SK-N-SH treated with all-trans-retinoic acid at 6 μM for 48 hours (cell line): ENCODE measurements around the gene MYOCD.

Source experiments
- ATAC-seq: fragments of 200-7000 bp; cut with Tn5 transposase; 3 replicates; pipeline ENCODE4 v1.9.1; 2020; ENCODE audit warnings: mild to moderate bottlenecking, moderate library complexity
- ARNTL ChIP-seq: fragments of 450-650 bp; formaldehyde crosslinking; IDR thresholded peaks from 2 replicates; pipeline ENCODE4 v1.5.0; 2020; ENCODE audit warnings: low read depth, mild to moderate bottlenecking, moderate library complexity, borderline replicate concordance
- BACH2 ChIP-seq: fragments of 250-450 bp; sonication (Bioruptor Pico); IDR thresholded peaks from 2 replicates; pipeline ENCODE4 v1.9.0; 2021; ENCODE audit warnings: mild to moderate bottlenecking, borderline replicate concordance
- CREB5 ChIP-seq: fragments of 250-450 bp; sonication (Bioruptor Pico); IDR thresholded peaks from 2 replicates; pipeline ENCODE4 v1.5.1; 2020; ENCODE audit warnings: low read depth, mild to moderate bottlenecking, moderate library complexity
- CSDC2 ChIP-seq: fragments of 250-450 bp; sonication (Bioruptor Pico); IDR thresholded peaks from 2 replicates; pipeline ENCODE4 v1.5.0; 2020; ENCODE audit warnings: mild to moderate bottlenecking, moderate library complexity
- CSRNP3 ChIP-seq: fragments of 250-450 bp; sonication (Bioruptor Pico); IDR thresholded peaks from 2 replicates; pipeline ENCODE4 v1.5.1; 2021; ENCODE audit warnings: mild to moderate bottlenecking, moderate library complexity
- ESRRG ChIP-seq: fragments of 250-450 bp; sonication (Bioruptor Pico); IDR thresholded peaks from 2 replicates; pipeline ENCODE4 v1.6.1; 2021; ENCODE audit warnings: mild to moderate bottlenecking
- GLIS3 ChIP-seq: fragments of 250-450 bp; sonication (Bioruptor Pico); IDR thresholded peaks from 2 replicates; pipeline ENCODE4 v1.5.0; 2020; ENCODE audit warnings: mild to moderate bottlenecking, moderate library complexity
- ISL1 ChIP-seq: fragments of 250-450 bp; sonication (Bioruptor Pico); IDR thresholded peaks from 2 replicates; pipeline ENCODE4 v2.1.2; 2022; ENCODE audit warnings: mild to moderate bottlenecking, moderate library complexity
- OSR1 ChIP-seq: fragments of 250-450 bp; sonication (Bioruptor Pico); IDR thresholded peaks from 2 replicates; pipeline ENCODE4 v1.8.0; 2022; ENCODE audit warnings: moderate library complexity, mild to moderate bottlenecking, inconsistent platforms
- PATZ1 ChIP-seq: fragments of 250-450 bp; sonication (Bioruptor Pico); IDR thresholded peaks from 2 replicates; pipeline ENCODE4 v1.8.0; 2020; ENCODE audit warnings: mild to moderate bottlenecking, moderate library complexity, borderline replicate concordance
- POU6F1 ChIP-seq: fragments of 250-450 bp; sonication (Bioruptor Pico); IDR thresholded peaks from 2 replicates; pipeline ENCODE4 v1.8.0; 2021; ENCODE audit warnings: low read depth, mild to moderate bottlenecking, moderate library complexity, borderline replicate concordance
- PPARA ChIP-seq: fragments of 250-450 bp; sonication (Bioruptor Pico); IDR thresholded peaks from 2 replicates; pipeline ENCODE4 v1.5.0; 2020; ENCODE audit warnings: mild to moderate bottlenecking, borderline replicate concordance
- SNAI2 ChIP-seq: fragments of 250-450 bp; sonication (Bioruptor Pico); IDR thresholded peaks from 2 replicates; pipeline ENCODE4 v1.5.0; 2020; ENCODE audit warnings: mild to moderate bottlenecking, moderate library complexity
- TCF4 ChIP-seq: fragments of 250-450 bp; sonication (Bioruptor Pico); IDR thresholded peaks from 2 replicates; pipeline ENCODE4 v1.8.0; 2021; ENCODE audit warnings: mild to moderate bottlenecking, moderate library complexity, borderline replicate concordance
- TOX ChIP-seq: fragments of 250-450 bp; sonication (Bioruptor Pico); IDR thresholded peaks from 2 replicates; pipeline ENCODE4 v1.8.0; 2021; ENCODE audit warnings: mild to moderate bottlenecking, moderate library complexity, borderline replicate concordance
- TSHZ2 ChIP-seq: fragments of 250-450 bp; sonication (Bioruptor Pico); IDR thresholded peaks from 2 replicates; pipeline ENCODE4 v1.5.0; 2020; ENCODE audit warnings: mild to moderate bottlenecking, moderate library complexity
- ZC3H10 ChIP-seq: fragments of 250-450 bp; sonication (Bioruptor Pico); IDR thresholded peaks from 2 replicates; pipeline ENCODE4 v1.5.1; 2021; ENCODE audit warnings: mild to moderate bottlenecking, moderate library complexity
- ZFP3 ChIP-seq: fragments of 250-450 bp; sonication (Bioruptor Pico); IDR thresholded peaks from 2 replicates; pipeline ENCODE4 v1.5.0; 2020; ENCODE audit warnings: mild to moderate bottlenecking, moderate library complexity
- ZNF565 ChIP-seq: fragments of 450-650 bp; formaldehyde crosslinking; conservative IDR thresholded peaks from 2 replicates; pipeline ENCODE4 v1.5.0; 2020; ENCODE audit warnings: low read depth, mild to moderate bottlenecking, moderate library complexity
- ZNF70 ChIP-seq: fragments of 450-650 bp; formaldehyde crosslinking; IDR thresholded peaks from 2 replicates; pipeline ENCODE4 v1.5.0; 2020; ENCODE audit warnings: mild to moderate bottlenecking, moderate library complexity
- ZNF8 ChIP-seq: fragments of 450-650 bp; formaldehyde crosslinking; IDR thresholded peaks from 2 replicates; pipeline ENCODE4 v1.5.0; 2020; ENCODE audit warnings: mild to moderate bottlenecking, moderate library complexity

Gene MYOCD

GRCh38 chr17:12623220-12623848 is 42.4 kb upstream of the MYOCD start:
- TF ChIP-seq BACH2 (CRISPR knock-in tag) (no peak), CSRNP3 (no peak), GLIS3 (CRISPR knock-in tag) (no peak), ESRRG (CRISPR knock-in tag) (no peak), OSR1 (no peak), ARNTL (CRISPR knock-in tag) (no peak), TSHZ2 (no peak), ISL1 (CRISPR knock-in tag) (no peak), ZC3H10 (CRISPR knock-in tag) (no peak), ZNF565 (CRISPR knock-in tag) (no peak), CSDC2 (CRISPR knock-in tag) (no peak), POU6F1 (CRISPR knock-in tag) (no peak), SNAI2 (no peak), TCF4 (CRISPR knock-in tag) (no peak), PPARA (no peak), ZFP3 (CRISPR knock-in tag) (no peak), ZNF8 (CRISPR knock-in tag) (no peak), PATZ1 (CRISPR knock-in tag) (no peak), TOX (CRISPR knock-in tag) (no peak), ZNF70 (CRISPR knock-in tag) (no peak)
- ATAC-seq = no peak

- TF ChIP-seq POU6F1 (CRISPR knock-in tag) = no peak
- no peak for TF ChIP-seq GLIS3 (CRISPR knock-in tag)
- TF ChIP-seq TCF4 (CRISPR knock-in tag) = no peak
- TF ChIP-seq ZC3H10 (CRISPR knock-in tag) = no peak
- TF ChIP-seq PPARA = no peak
- TF ChIP-seq CREB5 (CRISPR knock-in tag) = no peak
- TF ChIP-seq TOX (CRISPR knock-in tag) = no peak
- no peak for TF ChIP-seq CSDC2 (CRISPR knock-in tag)
- TF ChIP-seq ESRRG (CRISPR knock-in tag) = no peak
- TF ChIP-seq, all 23 proteins: peak for 0
- no peak for ATAC-seq
Measured at GRCh38 chr17:12624211-12624610, 41.5 kb upstream of the MYOCD start.
